ENCODE data around the gene KRT76.

Gene KRT76

GRCh38 chr12:52766351-52767019 is 10.7 kb downstream of the KRT76 start:
- no peak for TF ChIP-seq POLR2AphosphoS5 (IDR thresholded peaks at IDR 0.05; ENCODE audit: low read depth, low read length)
- no peak for TF ChIP-seq TAF1 (IDR thresholded peaks at IDR 0.05; ENCODE audit: borderline replicate concordance, insufficient read depth, low read length)
- TF ChIP-seq FOXP2 (optimal IDR thresholded peaks at IDR 0.05; ENCODE audit: borderline replicate concordance, extremely low read depth, extremely low read length, insufficient read depth): no peak
- TF ChIP-seq SIN3A (IDR thresholded peaks at IDR 0.05; ENCODE audit: borderline replicate concordance, insufficient read depth, low read length): no peak
- TF ChIP-seq REST (IDR thresholded peaks at IDR 0.05; ENCODE audit: insufficient read depth in 1 of 2, low read depth in 2 of 2, low read length in 2 of 2): no peak

GRCh38 chr12:52765702-52766101 is 11.4 kb downstream of the KRT76 start:
- no peak for TF ChIP-seq FOXP2 (optimal IDR thresholded peaks at IDR 0.05; ENCODE audit: borderline replicate concordance, extremely low read depth, extremely low read length, insufficient read depth)
- no peak for TF ChIP-seq SIN3A (IDR thresholded peaks at IDR 0.05; ENCODE audit: borderline replicate concordance, insufficient read depth, low read length)
- TF ChIP-seq POLR2AphosphoS5 (IDR thresholded peaks at IDR 0.05; ENCODE audit: low read depth, low read length): no peak
- no peak for TF ChIP-seq REST (IDR thresholded peaks at IDR 0.05; ENCODE audit: insufficient read depth in 1 of 2, low read depth in 2 of 2, low read length in 2 of 2)
- no peak for TF ChIP-seq TAF1 (IDR thresholded peaks at IDR 0.05; ENCODE audit: borderline replicate concordance, insufficient read depth, low read length)

DNA sequence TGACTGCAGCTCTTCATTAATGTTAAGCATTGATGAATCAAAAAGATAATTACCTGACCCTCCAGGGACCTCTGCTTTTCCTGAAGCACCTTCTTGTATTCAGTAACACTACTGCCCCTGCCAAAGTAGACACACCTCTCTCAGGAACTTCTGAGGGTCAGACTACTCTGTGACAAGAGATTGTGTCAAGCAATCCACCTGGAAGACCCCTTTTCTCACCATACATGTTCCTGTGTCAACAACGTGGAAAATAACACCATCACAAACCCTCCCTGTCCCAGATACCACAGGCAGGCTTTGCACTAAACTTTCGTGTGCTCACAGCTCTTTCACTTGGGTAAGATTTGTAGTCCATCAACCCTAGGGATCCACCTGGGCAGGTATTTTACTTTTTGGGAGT is 13.2 kb downstream of the KRT76 start:
- TF ChIP-seq POLR2AphosphoS5 (IDR thresholded peaks at IDR 0.05; ENCODE audit: low read depth, low read length) (no peak), FOXP2 (optimal IDR thresholded peaks at IDR 0.05; ENCODE audit: borderline replicate concordance, extremely low read depth, extremely low read length, insufficient read depth) (no peak), SIN3A (IDR thresholded peaks at IDR 0.05; ENCODE audit: borderline replicate concordance, insufficient read depth, low read length) (no peak), REST (IDR thresholded peaks at IDR 0.05; ENCODE audit: insufficient read depth in 1 of 2, low read depth in 2 of 2, low read length in 2 of 2) (no peak), TAF1 (IDR thresholded peaks at IDR 0.05; ENCODE audit: borderline replicate concordance, insufficient read depth, low read length) (no peak)

DNA sequence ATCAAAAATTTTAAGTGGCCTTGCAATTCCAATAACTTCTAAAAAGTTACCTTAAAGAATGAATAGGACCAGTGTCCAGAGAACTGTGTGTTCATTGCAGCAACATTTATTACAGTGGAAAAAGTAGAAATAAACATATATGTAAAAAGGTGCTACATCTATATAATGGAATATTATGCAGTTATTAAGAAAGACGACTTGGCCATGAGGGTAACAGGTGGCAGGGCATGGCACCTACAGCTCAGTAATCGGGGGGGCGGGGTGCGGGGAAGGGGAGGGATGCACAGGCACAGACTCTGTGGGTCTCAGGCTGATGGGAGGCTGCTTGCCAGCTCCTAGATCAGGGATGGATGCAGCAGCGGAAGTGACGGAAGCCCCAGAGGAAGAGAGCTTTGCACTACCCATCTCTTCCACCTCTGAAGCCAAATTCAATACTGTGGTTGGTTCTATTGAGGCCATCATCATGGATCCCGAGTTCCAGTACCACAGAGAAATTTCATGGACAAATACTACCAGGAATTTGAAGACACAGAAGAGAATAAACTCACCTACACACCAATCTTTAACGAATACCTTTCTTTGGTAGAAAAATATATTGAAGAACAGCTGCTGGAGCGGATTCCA is 14.0 kb downstream of the KRT76 start:
- no peak for TF ChIP-seq SIN3A (IDR thresholded peaks at IDR 0.05; ENCODE audit: borderline replicate concordance, insufficient read depth, low read length)
- no peak for TF ChIP-seq FOXP2 (optimal IDR thresholded peaks at IDR 0.05; ENCODE audit: borderline replicate concordance, extremely low read depth, extremely low read length, insufficient read depth)
- TF ChIP-seq REST (IDR thresholded peaks at IDR 0.05; ENCODE audit: insufficient read depth in 1 of 2, low read depth in 2 of 2, low read length in 2 of 2): no peak
- no peak for TF ChIP-seq POLR2AphosphoS5 (IDR thresholded peaks at IDR 0.05; ENCODE audit: low read depth, low read length)
- no peak for TF ChIP-seq TAF1 (IDR thresholded peaks at IDR 0.05; ENCODE audit: borderline replicate concordance, insufficient read depth, low read length)
